Fibroblast of pulmonary artery (primary cell): Measurements from ENCODE around the gene BLOC1S5.
"Not testable (repeated sequence)": the region's sequence is repeated elsewhere in the genome, so short reads cannot be mapped to it uniquely, and the experiment has no call there.

Source experiments
- DNase-seq: peaks from one replicate; pipeline ENCODE4 v3.0.0-alpha.2; 2010; ENCODE audit warnings: low read depth
- H3K4me3 ChIP-seq: replicated peaks from 2 replicates; pipeline ENCODE4 v1.5.1; 2011; ENCODE audit warnings: low read depth, mild to moderate bottlenecking, control low read depth, low read length, moderate library complexity
- CTCF ChIP-seq: IDR thresholded peaks from 2 replicates; pipeline ENCODE4 v1.5.1; 2011; ENCODE audit warnings: mild to moderate bottlenecking, control low read depth, low read length, inconsistent platforms; ENCODE audit errors: missing control alignments

BLOC1S5 gene

GRCh38 chr6:8043221-8043620, 21.0 kb downstream of the BLOC1S5 start:
- TF ChIP-seq CTCF = no peak
- no peak for DNase-seq

DNA sequence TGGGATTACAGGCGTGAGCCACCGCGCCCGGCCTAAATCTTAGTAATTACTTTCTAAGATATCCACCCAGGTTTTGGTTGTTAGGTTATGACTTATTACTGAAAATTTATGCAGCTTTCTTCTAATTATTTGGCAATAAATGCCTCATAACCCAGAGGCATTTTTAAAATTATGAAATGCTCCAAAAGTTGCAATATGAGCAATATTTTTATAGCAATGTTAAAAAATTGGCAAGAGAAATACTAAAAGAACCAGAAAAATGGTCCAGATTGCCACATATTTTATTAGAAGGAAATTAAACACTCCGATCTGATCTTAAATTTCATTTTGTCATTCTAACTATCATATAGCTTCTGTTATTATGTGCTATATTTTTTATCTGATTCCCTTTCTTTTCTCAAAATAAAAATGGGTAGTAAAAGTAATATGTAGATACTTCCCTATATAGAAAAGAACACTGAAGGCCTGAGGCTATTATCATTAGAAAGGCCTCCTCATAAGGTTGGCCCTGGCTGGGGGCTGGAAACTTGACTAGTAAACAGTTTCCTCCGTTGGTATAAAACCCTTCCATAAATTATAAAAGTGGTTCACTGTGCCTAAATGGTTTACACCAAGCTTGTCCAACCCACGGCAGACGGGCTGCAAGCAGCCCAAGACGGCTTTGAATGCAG, 22.1 kb downstream of the BLOC1S5 start:
- no peak for TF ChIP-seq CTCF
- no peak overlapping the region for H3K4me3 ChIP-seq
- DNase-seq = no peak

More at GRCh38 chr6:8043221-8043620, 21.0 kb downstream of the BLOC1S5 start:
- H3K4me3 ChIP-seq = no peak overlapping the region

DNA sequence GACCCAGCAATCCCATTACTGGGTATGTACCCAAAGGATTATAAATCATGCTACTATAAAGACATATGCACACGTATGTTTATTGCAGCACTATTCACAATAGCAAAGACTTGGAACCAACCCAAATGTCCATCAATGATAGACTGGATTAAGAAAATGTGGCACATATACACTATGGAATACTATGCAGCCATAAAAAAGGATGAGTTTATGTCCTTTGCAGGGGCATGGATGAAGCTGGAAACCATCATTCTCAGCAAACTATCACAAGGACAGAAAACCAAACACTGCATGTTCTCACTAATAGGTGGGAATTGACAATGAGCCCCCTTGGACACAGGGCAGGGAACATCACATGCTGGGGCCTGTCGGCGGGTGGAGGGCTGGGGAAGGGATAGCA, 30.1 kb downstream of the BLOC1S5 start:
- not testable (repeated sequence) for H3K4me3 ChIP-seq, DNase-seq

DNA sequence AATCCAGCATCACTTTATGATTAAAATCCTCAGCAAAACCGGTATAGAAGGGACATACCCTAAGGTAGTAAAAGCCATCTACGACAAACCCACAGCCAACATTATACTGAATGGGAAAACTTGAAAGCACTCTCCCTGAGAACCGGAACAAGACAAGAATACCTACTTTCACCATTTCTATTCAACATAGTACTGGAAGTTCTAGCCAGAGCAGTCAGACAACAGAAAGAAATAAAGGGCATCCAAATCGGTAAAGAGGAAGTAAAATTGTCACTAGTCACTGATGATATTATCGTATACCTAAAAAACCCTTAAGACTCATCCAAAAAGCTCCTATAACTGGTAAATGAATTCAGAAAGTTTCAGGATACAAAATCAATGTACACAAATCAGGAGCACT, 33.3 kb downstream of the BLOC1S5 start:
- no peak for DNase-seq
- no peak overlapping the region for H3K4me3 ChIP-seq
- no peak for TF ChIP-seq CTCF

DNA sequence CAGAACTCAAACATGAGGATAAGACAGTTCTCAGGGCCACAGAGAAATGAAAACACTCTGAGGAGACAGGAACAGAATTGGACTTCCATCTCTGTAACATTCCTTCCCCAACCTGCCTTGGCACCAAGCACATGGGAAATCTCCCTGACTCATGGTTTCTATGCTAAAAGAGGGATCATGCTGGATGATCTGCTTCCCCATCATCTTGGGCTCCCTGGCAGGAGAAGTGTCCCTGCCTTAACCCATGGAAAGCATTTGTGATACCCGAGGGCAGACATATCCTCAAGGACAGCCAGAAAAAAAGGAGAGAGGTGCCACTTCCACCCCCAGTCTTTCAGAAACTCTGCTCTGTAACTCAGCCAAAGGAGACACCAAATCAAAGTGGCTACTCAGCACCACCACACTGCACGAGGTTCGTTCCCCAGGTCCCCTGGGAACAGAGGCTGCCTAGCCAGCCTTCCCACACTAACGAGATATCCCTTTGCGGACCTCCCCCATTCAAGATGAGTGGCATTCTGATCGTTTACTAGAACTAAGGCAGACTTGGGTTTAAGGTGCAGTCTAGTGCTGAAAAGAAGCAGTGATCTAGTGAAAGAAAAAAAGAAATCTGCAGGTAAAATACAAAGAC, 34.8 kb downstream of the BLOC1S5 start:
- no peak overlapping the region for H3K4me3 ChIP-seq
- peak; percentile 34 for DNase-seq
- TF ChIP-seq CTCF = no peak

GRCh38 chr6:8027965-8028651, 36.1 kb downstream of the BLOC1S5 start:
- TF ChIP-seq CTCF = no peak
- H3K4me3 ChIP-seq = no peak overlapping the region
- peak; percentile 67 for DNase-seq

GRCh38 chr6:8026800-8027199, 37.4 kb downstream of the BLOC1S5 start:
- no peak for DNase-seq
- H3K4me3 ChIP-seq = no peak overlapping the region
- TF ChIP-seq CTCF = no peak
